ENCODE measurements around the gene RBM12.

Gene RBM12

DNA sequence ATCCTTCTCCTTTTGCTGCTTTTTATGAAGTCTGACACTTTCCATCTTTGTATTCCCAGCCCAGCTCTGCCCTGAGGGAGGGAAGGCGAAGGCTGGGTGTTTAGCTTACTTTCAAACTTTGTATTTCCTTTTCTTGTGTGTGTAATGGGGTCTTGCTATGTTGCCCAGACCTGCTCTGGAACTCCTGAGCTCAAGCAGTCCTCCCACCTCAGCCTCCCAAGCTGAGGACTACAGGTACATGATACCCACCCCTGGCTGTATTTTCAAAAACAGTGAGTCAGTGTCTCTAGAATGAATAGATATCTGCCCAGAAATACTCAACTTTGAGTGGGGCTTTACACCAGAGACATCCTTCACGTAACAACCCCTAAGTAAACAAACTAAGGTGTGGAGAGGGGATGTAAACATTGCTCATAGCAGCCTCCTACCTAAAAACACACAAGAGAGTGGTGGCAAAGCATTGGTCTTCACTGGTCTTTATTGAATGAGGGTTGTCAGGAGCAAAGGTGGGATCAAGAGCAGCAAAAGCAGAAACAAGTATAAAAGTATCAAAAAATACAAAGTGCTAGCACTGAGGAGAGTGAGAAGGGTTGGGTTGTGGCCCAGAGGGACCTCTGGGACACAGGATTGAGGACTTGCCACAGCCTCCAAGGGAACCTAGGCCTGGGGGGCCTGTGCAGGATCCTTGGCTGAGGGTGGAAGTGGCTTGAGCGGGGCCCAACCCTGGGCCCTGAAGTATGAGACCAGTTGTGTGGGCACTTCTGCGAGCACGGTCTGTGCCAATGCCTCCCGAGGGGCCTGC is 38.9 kb downstream of the RBM12 start:
- TF ChIP-seq TAF1 (IDR thresholded peaks at IDR 0.05; ENCODE audit: low read depth) (no peak), CREB1 (IDR thresholded peaks at IDR 0.05; ENCODE audit: low read depth) (no peak)

DNA sequence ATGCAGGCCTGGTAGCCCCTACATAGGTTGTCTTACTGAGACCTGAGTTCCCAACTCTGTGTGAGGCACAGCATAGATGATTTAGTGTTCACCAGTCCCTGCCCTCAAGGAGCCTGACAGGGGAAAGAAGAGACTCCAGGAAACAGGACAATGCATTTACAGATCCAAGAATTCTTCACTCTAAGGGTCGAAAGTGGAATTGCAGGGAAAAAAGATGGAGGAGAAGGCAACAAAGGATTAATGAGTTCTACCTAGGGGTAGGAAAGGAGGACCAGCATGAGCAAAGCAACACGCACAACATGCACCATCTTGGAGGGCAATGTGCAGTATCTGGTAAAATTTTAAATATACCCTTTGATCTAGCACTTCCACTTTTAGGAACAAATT is 43.1 kb downstream of the RBM12 start:
- no peak for TF ChIP-seq EP300 (IDR thresholded peaks at IDR 0.05; ENCODE audit: borderline replicate concordance)
- TF ChIP-seq, protein P1, sequence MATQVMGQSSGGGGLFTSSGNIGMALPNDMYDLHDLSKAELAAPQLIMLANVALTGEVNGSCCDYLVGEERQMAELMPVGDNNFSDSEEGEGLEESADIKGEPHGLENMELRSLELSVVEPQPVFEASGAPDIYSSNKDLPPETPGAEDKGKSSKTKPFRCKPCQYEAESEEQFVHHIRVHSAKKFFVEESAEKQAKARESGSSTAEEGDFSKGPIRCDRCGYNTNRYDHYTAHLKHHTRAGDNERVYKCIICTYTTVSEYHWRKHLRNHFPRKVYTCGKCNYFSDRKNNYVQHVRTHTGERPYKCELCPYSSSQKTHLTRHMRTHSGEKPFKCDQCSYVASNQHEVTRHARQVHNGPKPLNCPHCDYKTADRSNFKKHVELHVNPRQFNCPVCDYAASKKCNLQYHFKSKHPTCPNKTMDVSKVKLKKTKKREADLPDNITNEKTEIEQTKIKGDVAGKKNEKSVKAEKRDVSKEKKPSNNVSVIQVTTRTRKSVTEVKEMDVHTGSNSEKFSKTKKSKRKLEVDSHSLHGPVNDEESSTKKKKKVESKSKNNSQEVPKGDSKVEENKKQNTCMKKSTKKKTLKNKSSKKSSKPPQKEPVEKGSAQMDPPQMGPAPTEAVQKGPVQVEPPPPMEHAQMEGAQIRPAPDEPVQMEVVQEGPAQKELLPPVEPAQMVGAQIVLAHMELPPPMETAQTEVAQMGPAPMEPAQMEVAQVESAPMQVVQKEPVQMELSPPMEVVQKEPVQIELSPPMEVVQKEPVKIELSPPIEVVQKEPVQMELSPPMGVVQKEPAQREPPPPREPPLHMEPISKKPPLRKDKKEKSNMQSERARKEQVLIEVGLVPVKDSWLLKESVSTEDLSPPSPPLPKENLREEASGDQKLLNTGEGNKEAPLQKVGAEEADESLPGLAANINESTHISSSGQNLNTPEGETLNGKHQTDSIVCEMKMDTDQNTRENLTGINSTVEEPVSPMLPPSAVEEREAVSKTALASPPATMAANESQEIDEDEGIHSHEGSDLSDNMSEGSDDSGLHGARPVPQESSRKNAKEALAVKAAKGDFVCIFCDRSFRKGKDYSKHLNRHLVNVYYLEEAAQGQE (IDR thresholded peaks at IDR 0.05; ENCODE audit: low read depth): no peak
- TF ChIP-seq FOXM1 (IDR thresholded peaks at IDR 0.05; ENCODE audit: borderline replicate concordance, low read depth): no peak
- no peak for TF ChIP-seq CEBPB (IDR thresholded peaks at IDR 0.05)
- TF ChIP-seq, protein P2, sequence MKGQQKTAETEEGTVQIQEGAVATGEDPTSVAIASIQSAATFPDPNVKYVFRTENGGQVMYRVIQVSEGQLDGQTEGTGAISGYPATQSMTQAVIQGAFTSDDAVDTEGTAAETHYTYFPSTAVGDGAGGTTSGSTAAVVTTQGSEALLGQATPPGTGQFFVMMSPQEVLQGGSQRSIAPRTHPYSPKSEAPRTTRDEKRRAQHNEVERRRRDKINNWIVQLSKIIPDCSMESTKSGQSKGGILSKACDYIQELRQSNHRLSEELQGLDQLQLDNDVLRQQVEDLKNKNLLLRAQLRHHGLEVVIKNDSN (IDR thresholded peaks at IDR 0.05): no peak
- no peak for TF ChIP-seq YY1 (IDR thresholded peaks at IDR 0.05; ENCODE audit: low read depth)
- no peak for TF ChIP-seq EGR1 (IDR thresholded peaks at IDR 0.05)
- TF ChIP-seq TAF1 (IDR thresholded peaks at IDR 0.05; ENCODE audit: low read depth): no peak
- TF ChIP-seq ZBTB7A (IDR thresholded peaks at IDR 0.05; ENCODE audit: low read depth): no peak
- no peak for TF ChIP-seq TCF12 (IDR thresholded peaks at IDR 0.05; ENCODE audit: low read depth)
- TF ChIP-seq NFIC (IDR thresholded peaks at IDR 0.05): no peak
- TF ChIP-seq, protein P3, sequence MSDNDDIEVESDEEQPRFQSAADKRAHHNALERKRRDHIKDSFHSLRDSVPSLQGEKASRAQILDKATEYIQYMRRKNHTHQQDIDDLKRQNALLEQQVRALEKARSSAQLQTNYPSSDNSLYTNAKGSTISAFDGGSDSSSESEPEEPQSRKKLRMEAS (IDR thresholded peaks at IDR 0.05): no peak
- TF ChIP-seq CREB1 (IDR thresholded peaks at IDR 0.05; ENCODE audit: low read depth): no peak
- no peak for TF ChIP-seq RAD21 (IDR thresholded peaks at IDR 0.05; ENCODE audit: low read depth)
- no peak for TF ChIP-seq TEAD4 (IDR thresholded peaks at IDR 0.05)

DNA sequence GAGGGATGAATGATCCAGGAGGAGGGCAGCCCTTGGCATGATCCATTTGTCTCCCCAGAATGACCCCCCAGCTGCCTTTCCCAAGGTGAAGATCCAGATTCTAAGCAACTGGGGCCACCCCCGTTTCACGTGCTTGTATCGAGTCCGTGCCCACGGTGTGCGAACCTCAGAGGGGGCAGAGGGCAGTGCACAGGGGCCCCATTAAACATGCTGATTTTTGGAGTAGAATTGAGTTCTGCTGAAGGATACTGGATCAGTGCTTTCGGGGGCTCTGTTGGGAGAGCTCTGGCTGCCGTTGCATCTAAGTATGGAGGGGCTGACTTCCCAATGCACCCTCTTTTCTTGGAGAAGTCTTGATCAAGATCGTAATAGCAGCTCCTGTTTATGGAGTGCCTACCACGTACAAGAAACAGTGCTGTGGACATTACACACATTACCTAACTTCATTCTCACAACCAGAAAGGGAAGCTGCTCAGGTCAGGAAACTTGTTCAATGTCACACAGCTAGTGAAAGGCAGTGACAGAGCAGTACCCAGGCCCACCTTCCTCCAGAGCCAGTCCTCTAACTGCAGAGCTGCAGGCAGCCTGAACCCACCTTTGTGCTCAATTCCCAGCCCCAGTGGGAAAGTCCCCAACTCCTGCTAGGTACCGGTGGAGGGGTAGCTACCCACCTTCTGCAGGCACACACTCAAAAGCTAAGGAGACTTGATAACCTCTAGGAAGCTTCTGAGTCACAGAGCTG is 43.7 kb downstream of the RBM12 start:
- TF ChIP-seq ZBTB7A (IDR thresholded peaks at IDR 0.05; ENCODE audit: low read depth) (no peak), EP300 (IDR thresholded peaks at IDR 0.05; ENCODE audit: borderline replicate concordance) (no peak), CEBPB (IDR thresholded peaks at IDR 0.05) (no peak), TAF1 (IDR thresholded peaks at IDR 0.05; ENCODE audit: low read depth) (no peak), EGR1 (IDR thresholded peaks at IDR 0.05) (no peak)
- TF ChIP-seq, protein P1 (IDR thresholded peaks at IDR 0.05; ENCODE audit: low read depth): no peak
- TF ChIP-seq, protein P3 (IDR thresholded peaks at IDR 0.05): no peak

DNA sequence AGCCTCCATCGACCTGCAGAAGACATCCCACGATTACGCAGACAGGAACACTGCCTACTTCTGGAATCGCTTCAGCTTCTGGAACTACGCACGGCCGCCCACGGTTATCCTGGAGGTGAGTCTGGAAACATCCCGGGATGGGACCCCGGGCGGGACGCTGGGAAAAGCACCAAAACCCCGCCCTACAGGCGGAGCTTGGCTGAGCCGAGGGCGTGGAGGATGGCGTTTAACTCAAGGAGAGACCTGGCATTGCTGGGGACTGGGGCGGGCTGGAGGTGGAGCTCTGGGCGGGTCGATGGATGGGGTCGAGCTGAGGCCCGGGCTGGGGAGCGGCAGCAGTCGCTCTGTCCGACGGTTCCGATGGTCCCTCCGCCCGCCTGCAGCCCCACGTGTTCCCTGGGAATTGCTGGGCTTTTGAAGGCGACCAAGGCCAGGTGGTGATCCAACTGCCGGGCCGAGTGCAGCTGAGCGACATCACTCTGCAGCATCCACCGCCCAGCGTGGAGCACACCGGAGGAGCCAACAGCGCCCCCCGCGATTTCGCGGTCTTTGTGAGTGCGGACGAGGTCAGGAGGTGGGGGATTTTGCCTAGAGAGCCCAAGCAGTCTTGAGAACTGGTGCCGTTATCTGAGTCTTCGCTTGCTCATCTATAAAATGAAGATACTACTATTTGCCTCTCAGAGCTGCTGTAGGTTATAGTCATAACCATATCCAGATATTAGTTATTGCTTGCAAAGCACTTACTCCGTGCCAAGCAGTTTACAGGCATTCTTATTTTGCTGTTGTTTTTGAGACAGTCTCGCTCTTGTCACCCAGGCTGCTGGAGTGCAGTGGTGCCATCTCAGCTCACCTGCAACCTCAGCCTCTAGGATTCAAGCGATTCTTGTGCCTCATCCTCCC is 45.3 kb downstream of the RBM12 start:
- TF ChIP-seq, protein P2 (IDR thresholded peaks at IDR 0.05): 0 out of 2 replicates have a peak, but pooled peaks have one; percentile 47
- TF ChIP-seq FOXM1 (IDR thresholded peaks at IDR 0.05; ENCODE audit: borderline replicate concordance, low read depth): no peak
- peak; percentile 35; the same call in 1 of the 2 replicates for TF ChIP-seq EGR1 (IDR thresholded peaks at IDR 0.05)
- TF ChIP-seq YY1 (IDR thresholded peaks at IDR 0.05; ENCODE audit: low read depth): 0 out of 2 replicates have a peak, but pooled peaks have one; percentile 11
- TF ChIP-seq, protein P3 (IDR thresholded peaks at IDR 0.05): peak; percentile 86
- TF ChIP-seq, protein P1 (IDR thresholded peaks at IDR 0.05; ENCODE audit: low read depth): no peak

All from Ishikawa (cell line).